NCI-H82 treated with DMSO at 0.1 percent for 48 hours (cell line): ENCODE measurements around the gene HCRTR1.

Experiments
- DNase-seq: peaks from one replicate; lab custom pipeline; 2025; ENCODE audit not compliant: unreplicated experiment; lab: John Stamatoyannopoulos, UW

The HCRTR1 gene

GRCh38 chr1:31596737-31597097 is 20.8 kb upstream of the HCRTR1 start:
- DNase-seq: no peak

- no peak for DNase-seq
Measured at GRCh38 chr1:31598980-31599379, 18.5 kb upstream of the HCRTR1 start.

GRCh38 chr1:31600641-31601040 is 16.8 kb upstream of the HCRTR1 start:
- no peak for DNase-seq

GRCh38 chr1:31602081-31602480 is 15.4 kb upstream of the HCRTR1 start:
- no peak for DNase-seq

GRCh38 chr1:31605908-31606427 is 11.5 kb upstream of the HCRTR1 start:
- no peak for DNase-seq

- DNase-seq: no peak
Measured at GRCh38 chr1:31607360-31607759, 10.1 kb upstream of the HCRTR1 start.

- DNase-seq: no peak
Measured at GRCh38 chr1:31609514-31610118, 7.9 kb upstream of the HCRTR1 start.

- DNase-seq: peak; percentile 78
Measured at GRCh38 chr1:31614414-31615005, 3.0 kb upstream of the HCRTR1 start.

- no peak for DNase-seq
Measured at GRCh38 chr1:31615414-31615813, 2.1 kb upstream of the HCRTR1 start.

- DNase-seq: no peak
Measured at GRCh38 chr1:31615939-31616338, 1.6 kb upstream of the HCRTR1 start.

GRCh38 chr1:31617916-31618746 is 642 bp downstream of the HCRTR1 start:
- peak; percentile 40 for DNase-seq

- DNase-seq: no peak
Measured at GRCh38 chr1:31618916-31619846, 1.7 kb downstream of the HCRTR1 start.

- no peak for DNase-seq
Measured at GRCh38 chr1:31620631-31621497, 3.4 kb downstream of the HCRTR1 start.

GRCh38 chr1:31621498-31621820 is 4.0 kb downstream of the HCRTR1 start:
- no peak for DNase-seq

- no peak for DNase-seq
Measured at GRCh38 chr1:31621847-31622730, 4.6 kb downstream of the HCRTR1 start.

- DNase-seq: no peak
Measured at GRCh38 chr1:31623365-31623764, 5.9 kb downstream of the HCRTR1 start.

GRCh38 chr1:31624309-31624708 is 6.8 kb downstream of the HCRTR1 start:
- DNase-seq: no peak

- DNase-seq: no peak
Measured at GRCh38 chr1:31624731-31625514, 7.4 kb downstream of the HCRTR1 start.
